ENCODE measurements around the gene DDX28.

DDX28 gene

GRCh38 chr16:67971111-67971510 is 51.9 kb downstream of the DDX28 start:
- DNase-seq: no peak

All from anterior cingulate cortex (tissue), 58 donors.